BE2C (cell line): ENCODE measurements around the gene ANKRD33B.

Experiments used
- DNase-seq: peaks from one replicate; pipeline ENCODE4 v3.0.0-alpha.2; 2020
- H3K27me3 ChIP-seq: fragments of 250-450 bp; sonication (Bioruptor Pico); 2 replicates; pipeline ENCODE4 v1.5.1; 2020; ENCODE audit warnings: mild to moderate bottlenecking
- H3K36me3 ChIP-seq: fragments of 250-450 bp; sonication (Bioruptor Pico); 2 replicates; pipeline ENCODE4 v1.5.1; 2020; ENCODE audit warnings: mild to moderate bottlenecking
- H3K4me1 ChIP-seq: fragments of 250-450 bp; sonication (Bioruptor Pico); 2 replicates; pipeline ENCODE4 v1.5.1; 2020
- H3K4me3 ChIP-seq: 2 replicates; pipeline ENCODE4 v1.5.1; 2011; ENCODE audit warnings: low read depth, low read length
- H3K9me3 ChIP-seq: fragments of 250-450 bp; sonication (Bioruptor Pico); 2 replicates; pipeline ENCODE4 v1.5.1; 2020
- TF ChIP-seq, protein P1 (sequence below): IDR thresholded peaks from 2 replicates; pipeline ENCODE4 v1.5.1; 2012; ENCODE audit warnings: mild to moderate bottlenecking, low read depth, low read length

The ANKRD33B gene

DNA sequence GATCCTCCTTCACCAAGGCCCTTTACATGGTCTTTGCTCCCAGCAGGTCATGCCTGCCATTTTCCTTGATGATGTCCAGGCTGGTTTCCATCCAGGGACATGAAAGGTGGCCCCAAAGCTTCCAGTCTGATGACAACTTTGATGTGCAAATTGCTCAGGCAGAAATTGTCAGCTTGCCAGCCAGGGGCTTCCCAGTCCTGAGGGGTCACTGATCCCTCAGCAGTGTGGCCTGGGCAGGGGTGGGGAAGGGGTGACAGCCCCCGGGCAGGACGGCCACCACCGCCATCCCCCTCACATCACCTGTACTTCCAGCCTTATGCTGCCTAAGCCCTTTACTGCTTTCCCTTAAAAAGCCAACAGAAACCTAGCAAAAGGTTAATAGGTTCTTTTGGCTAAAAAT, 96.3 kb downstream of the ANKRD33B start:
- Histone ChIP-seq H3K9me3 (no peaks in the 10 kb centered on the region), H3K4me3 (no peak overlapping the region), H3K36me3 (no peaks in the 10 kb centered on the region), H3K4me1 (peaks cover 22% of the 10 kb centered on the region), H3K27me3 (no peaks in the 10 kb centered on the region)
- TF ChIP-seq, protein P1, sequence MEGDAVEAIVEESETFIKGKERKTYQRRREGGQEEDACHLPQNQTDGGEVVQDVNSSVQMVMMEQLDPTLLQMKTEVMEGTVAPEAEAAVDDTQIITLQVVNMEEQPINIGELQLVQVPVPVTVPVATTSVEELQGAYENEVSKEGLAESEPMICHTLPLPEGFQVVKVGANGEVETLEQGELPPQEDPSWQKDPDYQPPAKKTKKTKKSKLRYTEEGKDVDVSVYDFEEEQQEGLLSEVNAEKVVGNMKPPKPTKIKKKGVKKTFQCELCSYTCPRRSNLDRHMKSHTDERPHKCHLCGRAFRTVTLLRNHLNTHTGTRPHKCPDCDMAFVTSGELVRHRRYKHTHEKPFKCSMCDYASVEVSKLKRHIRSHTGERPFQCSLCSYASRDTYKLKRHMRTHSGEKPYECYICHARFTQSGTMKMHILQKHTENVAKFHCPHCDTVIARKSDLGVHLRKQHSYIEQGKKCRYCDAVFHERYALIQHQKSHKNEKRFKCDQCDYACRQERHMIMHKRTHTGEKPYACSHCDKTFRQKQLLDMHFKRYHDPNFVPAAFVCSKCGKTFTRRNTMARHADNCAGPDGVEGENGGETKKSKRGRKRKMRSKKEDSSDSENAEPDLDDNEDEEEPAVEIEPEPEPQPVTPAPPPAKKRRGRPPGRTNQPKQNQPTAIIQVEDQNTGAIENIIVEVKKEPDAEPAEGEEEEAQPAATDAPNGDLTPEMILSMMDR, result no peak
- no peak for DNase-seq

- Histone ChIP-seq H3K4me3 (no peak overlapping the region), H3K4me1 (peaks cover 15% of the 10 kb centered on the region), H3K9me3 (no peaks in the 10 kb centered on the region), H3K27me3 (no peaks in the 10 kb centered on the region), H3K36me3 (no peaks in the 10 kb centered on the region)
- no peak for DNase-seq
- TF ChIP-seq, protein P1, result no peak
Measured at GRCh38 chr5:10660720-10661387, 97.0 kb downstream of the ANKRD33B start.

DNA sequence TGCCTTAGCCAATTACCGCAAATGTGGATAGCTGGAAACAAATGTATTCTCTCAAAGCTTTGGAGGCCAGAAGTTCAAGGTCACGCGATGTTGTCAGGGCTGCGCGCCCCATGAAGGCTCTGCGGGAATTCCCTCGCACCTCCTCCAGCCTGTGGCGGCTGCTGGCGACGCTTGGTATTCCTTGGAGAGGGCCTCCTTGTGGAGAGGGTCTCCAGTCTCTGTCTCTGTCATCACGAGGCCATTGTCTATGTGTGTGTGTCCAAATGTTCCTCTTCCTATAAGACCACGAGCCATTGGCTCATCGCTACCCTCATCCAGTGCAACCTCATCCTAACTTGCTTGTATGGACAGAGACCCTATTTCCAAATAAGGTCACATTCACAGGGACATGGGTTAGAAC, 97.5 kb downstream of the ANKRD33B start:
- TF ChIP-seq, protein P1, result no peak
- Histone ChIP-seq H3K4me3 (no peak overlapping the region), H3K36me3 (no peaks in the 10 kb centered on the region), H3K4me1 (peaks cover 15% of the 10 kb centered on the region), H3K27me3 (no peaks in the 10 kb centered on the region), H3K9me3 (no peaks in the 10 kb centered on the region)
- no peak for DNase-seq

DNA sequence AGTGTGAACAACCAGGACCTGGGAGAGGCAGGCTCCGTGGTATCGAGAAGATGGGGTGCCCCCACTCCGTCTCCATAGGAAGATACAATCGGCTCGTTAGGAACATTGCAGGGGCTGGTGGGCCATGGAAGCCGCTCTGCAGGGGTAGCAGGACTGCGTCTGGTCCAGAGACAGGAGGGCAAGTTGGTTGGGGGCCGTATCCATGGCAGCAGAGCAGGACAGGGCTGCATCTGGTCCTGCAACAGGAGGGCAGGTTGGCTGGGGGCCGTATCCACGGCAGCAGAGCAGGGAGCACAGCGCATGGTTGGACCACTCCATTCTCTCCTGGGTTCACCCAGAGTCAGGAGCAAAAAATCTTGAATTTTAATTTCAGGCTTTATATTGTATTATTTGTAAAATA, 98.2 kb downstream of the ANKRD33B start:
- Histone ChIP-seq H3K4me3 (no peak overlapping the region), H3K9me3 (no peaks in the 10 kb centered on the region), H3K36me3 (no peaks in the 10 kb centered on the region), H3K4me1 (peaks cover 15% of the 10 kb centered on the region), H3K27me3 (no peaks in the 10 kb centered on the region)
- TF ChIP-seq, protein P1, result no peak
- no peak for DNase-seq

DNA sequence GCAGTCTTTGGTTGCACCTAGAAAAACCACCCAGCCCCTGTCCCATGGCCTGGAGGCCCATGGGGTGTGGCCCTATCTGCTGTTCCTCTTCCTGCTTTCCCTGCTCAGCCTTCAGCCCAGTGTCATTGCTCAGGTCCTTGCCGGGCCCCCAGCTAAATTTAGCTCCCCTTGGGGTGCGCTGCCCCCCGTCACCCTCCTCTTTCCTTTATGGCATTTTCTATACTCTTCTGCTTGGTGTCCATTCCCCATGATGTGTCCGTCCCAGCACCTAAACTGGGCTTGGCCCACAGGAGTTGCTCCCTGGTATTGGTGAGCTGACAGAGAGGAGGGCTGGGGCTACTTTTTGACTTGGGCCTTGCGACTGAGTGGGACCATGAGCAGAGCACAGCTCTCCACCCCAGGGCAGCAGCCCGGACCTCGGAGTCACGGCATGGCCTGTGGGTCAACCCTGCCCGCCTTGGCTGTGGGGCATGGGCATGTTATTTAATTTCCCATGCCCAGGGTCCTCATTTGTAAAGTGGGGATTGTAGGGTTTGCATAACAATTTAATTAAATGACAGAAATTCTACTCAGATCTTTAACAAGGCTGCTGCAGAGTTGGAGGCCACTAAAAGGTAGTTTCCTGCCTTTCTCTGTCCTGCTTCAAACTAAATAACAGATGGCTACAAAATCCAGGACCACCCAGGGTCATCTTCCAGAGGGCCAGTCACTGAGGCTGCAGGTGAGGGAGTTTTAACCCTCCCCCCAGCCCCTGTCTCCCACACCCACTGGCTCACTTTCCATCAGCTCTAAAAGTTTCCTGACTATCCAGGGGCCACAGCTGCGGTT, 99.0 kb downstream of the ANKRD33B start:
- no peak for DNase-seq

More for the DNA sequence above, 99.0 kb downstream of the ANKRD33B start:
- no peaks in the 10 kb centered on the region for H3K27me3 ChIP-seq
- no peaks in the 10 kb centered on the region for H3K9me3 ChIP-seq
- no peak overlapping the region for H3K4me3 ChIP-seq
- no peaks in the 10 kb centered on the region for H3K36me3 ChIP-seq
- TF ChIP-seq, protein P1, result no peak
- peaks cover 15% of the 10 kb centered on the region for H3K4me1 ChIP-seq
